ENCODE data around the gene TCFL5.

Gene TCFL5

DNA sequence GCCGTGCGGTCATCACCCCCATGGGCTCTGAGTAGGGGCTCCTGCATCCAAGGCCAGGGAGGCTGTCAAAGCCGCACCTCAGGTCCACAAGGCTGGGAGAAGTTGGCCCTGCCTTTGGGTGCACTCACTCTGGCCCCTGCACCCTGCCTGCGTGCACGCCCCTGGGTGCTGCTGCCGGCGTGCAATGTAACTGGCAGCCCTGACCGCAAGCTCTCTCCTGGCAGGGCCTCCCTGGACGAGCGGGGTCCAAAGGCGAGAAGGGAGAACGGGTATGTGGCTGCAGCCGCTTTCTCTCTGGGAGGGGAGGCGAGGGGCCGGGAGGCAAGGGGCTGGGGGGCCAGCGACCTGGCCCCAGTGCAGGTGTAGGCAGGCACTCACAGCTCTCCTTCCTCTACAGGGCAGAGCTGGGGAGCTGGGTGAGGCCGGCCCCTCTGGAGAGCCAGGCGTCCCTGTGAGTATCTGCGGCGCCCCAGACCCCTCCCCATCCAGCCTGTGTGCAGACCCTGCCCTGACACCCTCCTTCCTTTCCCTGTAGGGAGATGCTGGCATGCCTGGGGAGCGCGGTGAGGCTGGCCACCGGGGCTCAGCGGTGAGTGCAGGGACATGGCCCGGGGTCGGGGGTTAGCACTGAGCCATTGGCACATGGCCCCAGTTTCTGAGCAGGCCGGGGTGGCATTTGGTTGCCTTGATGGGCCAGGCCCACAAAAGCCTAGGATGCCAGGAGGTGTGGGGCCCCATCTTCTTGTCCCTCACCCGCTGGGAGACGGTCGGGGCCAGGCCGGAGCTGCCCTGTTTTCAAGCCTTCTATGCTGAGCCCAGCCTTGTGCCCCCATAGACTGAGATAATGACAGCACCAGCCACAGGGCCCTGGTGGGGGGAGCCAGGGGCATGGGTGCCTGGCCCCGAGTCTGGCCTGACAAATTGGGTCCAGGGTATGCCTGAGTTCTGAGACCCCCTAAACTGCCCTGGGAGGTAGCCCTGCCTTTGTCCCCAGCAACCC, 32.1 kb downstream of the TCFL5 start:
- H3K9ac ChIP-seq (ENCODE audit: low read depth, low read length, poor library complexity, severe bottlenecking), result no peak overlapping the region
- H3K36me3 ChIP-seq (ENCODE audit: insufficient read depth, low read length), result no peaks in the 10 kb centered on the region
- H3K4me2 ChIP-seq (ENCODE audit: low read depth, low read length, poor library complexity, severe bottlenecking), result no peak overlapping the region
- H3K9me3 ChIP-seq (ENCODE audit: insufficient read depth, low read depth, low read length), result no peaks in the 10 kb centered on the region
- no peaks in the 10 kb centered on the region for H3K9me2 ChIP-seq (replicated peaks; ENCODE audit: low read depth, low read length)
- H3K27me3 ChIP-seq (ENCODE audit: insufficient read depth, low read length, poor library complexity, severe bottlenecking), result no peaks in the 10 kb centered on the region
- H3K4me3 ChIP-seq (ENCODE audit: low read length, poor library complexity, severe bottlenecking), result no peak overlapping the region
- no peaks in the 10 kb centered on the region for H3K79me2 ChIP-seq (ENCODE audit: insufficient read depth, low read length)
- TF ChIP-seq CTCF (conservative IDR thresholded peaks at IDR 0.05; ENCODE audit: low read length) (no peak), EZH2phosphoT487 (IDR thresholded peaks at IDR 0.05; ENCODE audit: borderline replicate concordance) (no peak)
- H4K20me1 ChIP-seq (ENCODE audit: insufficient read depth, low read length, poor library complexity, severe bottlenecking), result no peaks in the 10 kb centered on the region
- no peaks in the 10 kb centered on the region for H3K4me1 ChIP-seq (ENCODE audit: insufficient read depth, low read length, poor library complexity, severe bottlenecking)
- H3F3A ChIP-seq (ENCODE audit: low read depth), result no peaks in the 10 kb centered on the region
- H2AFZ ChIP-seq (ENCODE audit: low read length), result no peak overlapping the region

GRCh38 chr20:62828511-62829230, 33.0 kb downstream of the TCFL5 start:
- H3K36me3 ChIP-seq (ENCODE audit: insufficient read depth, low read length), result no peaks in the 10 kb centered on the region
- H3K4me2 ChIP-seq (ENCODE audit: low read depth, low read length, poor library complexity, severe bottlenecking), result no peak overlapping the region
- no peaks in the 10 kb centered on the region for H3K9me3 ChIP-seq (ENCODE audit: insufficient read depth, low read depth, low read length)
- H3K4me1 ChIP-seq (ENCODE audit: insufficient read depth, low read length, poor library complexity, severe bottlenecking), result no peaks in the 10 kb centered on the region
- no peak for TF ChIP-seq EZH2phosphoT487 (IDR thresholded peaks at IDR 0.05; ENCODE audit: borderline replicate concordance)
- no peak for TF ChIP-seq CTCF (conservative IDR thresholded peaks at IDR 0.05; ENCODE audit: low read length)
- H4K20me1 ChIP-seq (ENCODE audit: insufficient read depth, low read length, poor library complexity, severe bottlenecking), result no peaks in the 10 kb centered on the region
- H3K9me2 ChIP-seq (replicated peaks; ENCODE audit: low read depth, low read length), result no peaks in the 10 kb centered on the region
- no peak overlapping the region for H2AFZ ChIP-seq (ENCODE audit: low read length)
- H3K79me2 ChIP-seq (ENCODE audit: insufficient read depth, low read length), result no peaks in the 10 kb centered on the region
- no peak overlapping the region for H3K4me3 ChIP-seq (ENCODE audit: low read length, poor library complexity, severe bottlenecking)
- no peaks in the 10 kb centered on the region for H3F3A ChIP-seq (ENCODE audit: low read depth)
- no peak overlapping the region for H3K9ac ChIP-seq (ENCODE audit: low read depth, low read length, poor library complexity, severe bottlenecking)
- no peaks in the 10 kb centered on the region for H3K27me3 ChIP-seq (ENCODE audit: insufficient read depth, low read length, poor library complexity, severe bottlenecking)

GRCh38 chr20:62828051-62828450, 33.6 kb downstream of the TCFL5 start:
- H3K36me3 ChIP-seq (ENCODE audit: insufficient read depth, low read length), result no peaks in the 10 kb centered on the region
- no peaks in the 10 kb centered on the region for H3F3A ChIP-seq (ENCODE audit: low read depth)
- no peaks in the 10 kb centered on the region for H3K9me3 ChIP-seq (ENCODE audit: insufficient read depth, low read depth, low read length)
- TF ChIP-seq CTCF (conservative IDR thresholded peaks at IDR 0.05; ENCODE audit: low read length), result no peak
- no peak for TF ChIP-seq EZH2phosphoT487 (IDR thresholded peaks at IDR 0.05; ENCODE audit: borderline replicate concordance)
- H4K20me1 ChIP-seq (ENCODE audit: insufficient read depth, low read length, poor library complexity, severe bottlenecking), result no peaks in the 10 kb centered on the region
- no peak overlapping the region for H3K9ac ChIP-seq (ENCODE audit: low read depth, low read length, poor library complexity, severe bottlenecking)
- H3K4me3 ChIP-seq (ENCODE audit: low read length, poor library complexity, severe bottlenecking), result no peak overlapping the region
- no peaks in the 10 kb centered on the region for H3K4me1 ChIP-seq (ENCODE audit: insufficient read depth, low read length, poor library complexity, severe bottlenecking)
- H3K4me2 ChIP-seq (ENCODE audit: low read depth, low read length, poor library complexity, severe bottlenecking), result no peak overlapping the region
- H3K79me2 ChIP-seq (ENCODE audit: insufficient read depth, low read length), result no peaks in the 10 kb centered on the region
- H3K9me2 ChIP-seq (replicated peaks; ENCODE audit: low read depth, low read length), result no peaks in the 10 kb centered on the region
- H2AFZ ChIP-seq (ENCODE audit: low read length), result no peak overlapping the region
- H3K27me3 ChIP-seq (ENCODE audit: insufficient read depth, low read length, poor library complexity, severe bottlenecking), result no peaks in the 10 kb centered on the region
